ENCODE data around the gene MSI2. TPM values are rescaled to one million over a fixed set of nuclear protein-coding genes. Genes with fewer than 3 reads are reported as not detected.
A peak's percentile ranks its signal among the peaks of the same experiment; 100 is the strongest.
"Not testable (repeated sequence)": the region's sequence is repeated elsewhere in the genome, so short reads cannot be mapped to it uniquely, and the experiment has no call there.

The MSI2 gene
- total RNA-seq: 10 to 100 TPM; 38.8 to 39.0 TPM

GRCh38 chr17:57255776-57256681, at the start of gene MSI2:
MSI2 (plus strand) TSS chr17:57256523; CDS start chr17:57256743, 220 bp downstream.
- Mint-ChIP-seq H3K27me3 (ENCODE audit: low read depth) (no peaks in the 10 kb centered on the region), H3K4me1 (ENCODE audit: low read depth) (peaks cover 38% of the 10 kb centered on the region), H3K4me3 (peak within 1 kb of the TSS; percentile 90), H3K27ac (peak within 1 kb of the TSS; percentile 86), H3K36me3 (ENCODE audit: low read depth) (peaks cover 9% of the 10 kb centered on the region), H3K9me3 (peaks cover 5% of the 10 kb centered on the region)
- CTCF ChIA-PET: interaction anchor here (3.0 kb wide), 1 partner anchor 185 kb away, joined by 11 read pairs; no protein-coding TSS in a partner anchor
- peak; percentile 88 for DNase-seq
- intact Hi-C loops (cut with micrococcal nuclease): loop anchor here (1.0 to 5.0 kb wide), 3 partner anchors 207 to 751 kb away; partner anchors contain the start of gene SRSF1

- Mint-ChIP-seq H3K4me3 (no peak overlapping the region), H3K27me3 (ENCODE audit: low read depth) (no peaks in the 10 kb centered on the region), H3K9me3 (peaks cover 4% of the 10 kb centered on the region), H3K4me1 (ENCODE audit: low read depth) (no peaks in the 10 kb centered on the region), H3K27ac (no peak overlapping the region), H3K36me3 (ENCODE audit: low read depth) (no peaks in the 10 kb centered on the region)
- intact Hi-C loops (cut with micrococcal nuclease): no loop called here
- DNase-seq: no peak
- CTCF ChIA-PET: interaction anchor here (0.6 to 1.6 kb wide), 2 partner anchors 36 to 127 kb away, joined by 3 to 6 read pairs; no protein-coding TSS in a partner anchor
These were observed 49.4 kb upstream of the MSI2 start for GRCh38 chr17:57206928-57207327.

- intact Hi-C loops (cut with micrococcal nuclease): no loop called here
- no peak for DNase-seq
- Mint-ChIP-seq H3K27me3 (ENCODE audit: low read depth) (no peaks in the 10 kb centered on the region), H3K4me1 (ENCODE audit: low read depth) (no peaks in the 10 kb centered on the region), H3K9me3 (peaks cover 4% of the 10 kb centered on the region), H3K27ac (no peak overlapping the region), H3K36me3 (ENCODE audit: low read depth) (no peaks in the 10 kb centered on the region), H3K4me3 (no peak overlapping the region)
- CTCF ChIA-PET: interaction anchor here (1.6 kb wide), 1 partner anchor 36 kb away, joined by 6 read pairs; no protein-coding TSS in a partner anchor
These were observed 48.9 kb upstream of the MSI2 start for GRCh38 chr17:57207396-57207795.

- H3K36me3 Mint-ChIP-seq (ENCODE audit: low read depth): no peaks in the 10 kb centered on the region
- CTCF ChIA-PET: no interaction called here
- H3K27me3 Mint-ChIP-seq (ENCODE audit: low read depth): no peaks in the 10 kb centered on the region
- DNase-seq: no peak
- H3K4me1 Mint-ChIP-seq (ENCODE audit: low read depth): no peaks in the 10 kb centered on the region
- H3K4me3 Mint-ChIP-seq: no peak overlapping the region
- H3K27ac Mint-ChIP-seq: no peak overlapping the region
- H3K9me3 Mint-ChIP-seq: peaks cover 4% of the 10 kb centered on the region
- intact Hi-C loops (cut with micrococcal nuclease): no loop called here
These were observed 46.1 kb upstream of the MSI2 start for GRCh38 chr17:57210224-57210553.

- H3K27ac Mint-ChIP-seq: no peak overlapping the region
- CTCF ChIA-PET: no interaction called here
- peaks cover 4% of the 10 kb centered on the region for H3K9me3 Mint-ChIP-seq
- no peaks in the 10 kb centered on the region for H3K36me3 Mint-ChIP-seq (ENCODE audit: low read depth)
- intact Hi-C loops (cut with micrococcal nuclease): no loop called here
- H3K4me1 Mint-ChIP-seq (ENCODE audit: low read depth): no peaks in the 10 kb centered on the region
- DNase-seq: no peak
- no peaks in the 10 kb centered on the region for H3K27me3 Mint-ChIP-seq (ENCODE audit: low read depth)
- no peak overlapping the region for H3K4me3 Mint-ChIP-seq
These were observed 45.3 kb upstream of the MSI2 start for GRCh38 chr17:57210972-57211411.

GRCh38 chr17:57211543-57211942, 44.8 kb upstream of the MSI2 start:
- H3K27ac Mint-ChIP-seq: no peak overlapping the region
- CTCF ChIA-PET: no interaction called here
- intact Hi-C loops (cut with micrococcal nuclease): no loop called here

GRCh38 chr17:57213180-57213825, 43.0 kb upstream of the MSI2 start:
- Mint-ChIP-seq H3K36me3 (ENCODE audit: low read depth) (no peaks in the 10 kb centered on the region), H3K4me1 (ENCODE audit: low read depth) (no peaks in the 10 kb centered on the region), H3K4me3 (no peak overlapping the region), H3K27me3 (ENCODE audit: low read depth) (peaks cover 5% of the 10 kb centered on the region), H3K9me3 (no peaks in the 10 kb centered on the region), H3K27ac (no peak overlapping the region)
- DNase-seq: no peak
- intact Hi-C loops (cut with micrococcal nuclease): no loop called here
- CTCF ChIA-PET: interaction anchor here (1.4 kb wide), 1 partner anchor 30 kb away, joined by 5 read pairs; no protein-coding TSS in a partner anchor

More at GRCh38 chr17:57211543-57211942, 44.8 kb upstream of the MSI2 start:
- Mint-ChIP-seq H3K4me1 (ENCODE audit: low read depth) (no peaks in the 10 kb centered on the region), H3K36me3 (ENCODE audit: low read depth) (no peaks in the 10 kb centered on the region), H3K9me3 (peaks cover 4% of the 10 kb centered on the region), H3K27me3 (ENCODE audit: low read depth) (no peaks in the 10 kb centered on the region), H3K4me3 (no peak overlapping the region)
- no peak for DNase-seq

- Mint-ChIP-seq H3K27me3 (ENCODE audit: low read depth) (peaks cover 5% of the 10 kb centered on the region), H3K36me3 (ENCODE audit: low read depth) (no peaks in the 10 kb centered on the region), H3K27ac (no peak overlapping the region), H3K4me1 (ENCODE audit: low read depth) (no peaks in the 10 kb centered on the region), H3K4me3 (no peak overlapping the region), H3K9me3 (no peaks in the 10 kb centered on the region)
- intact Hi-C loops (cut with micrococcal nuclease): no loop called here
- DNase-seq: no peak
- CTCF ChIA-PET: interaction anchor here (0.6 kb wide), 1 partner anchor 1419 kb away, joined by 3 read pairs; no protein-coding TSS in a partner anchor
These were observed 41.0 kb upstream of the MSI2 start for GRCh38 chr17:57215317-57215716.

- intact Hi-C loops (cut with micrococcal nuclease): no loop called here
- Mint-ChIP-seq H3K4me1 (ENCODE audit: low read depth) (no peaks in the 10 kb centered on the region), H3K27ac (no peak overlapping the region), H3K9me3 (peaks cover 21% of the 10 kb centered on the region), H3K27me3 (ENCODE audit: low read depth) (peaks cover 5% of the 10 kb centered on the region), H3K36me3 (ENCODE audit: low read depth) (peaks cover 1% of the 10 kb centered on the region), H3K4me3 (no peak overlapping the region)
- DNase-seq: no peak
- CTCF ChIA-PET: no interaction called here
These were observed 34.7 kb upstream of the MSI2 start for GRCh38 chr17:57221366-57222350.

- intact Hi-C loops (cut with micrococcal nuclease); H3K27ac Mint-ChIP-seq; H3K27me3 Mint-ChIP-seq (ENCODE audit: low read depth): not testable (repeated sequence)
These were observed 33.9 kb upstream of the MSI2 start for GRCh38 chr17:57222422-57222821.

GRCh38 chr17:57225127-57225526, 31.2 kb upstream of the MSI2 start:
- no peak overlapping the region for H3K4me3 Mint-ChIP-seq
- no peak for DNase-seq
- H3K36me3 Mint-ChIP-seq (ENCODE audit: low read depth): peaks cover 1% of the 10 kb centered on the region
- H3K27me3 Mint-ChIP-seq (ENCODE audit: low read depth): peaks cover 5% of the 10 kb centered on the region
- H3K9me3 Mint-ChIP-seq: peaks cover 21% of the 10 kb centered on the region
- intact Hi-C loops (cut with micrococcal nuclease): no loop called here
- CTCF ChIA-PET: no interaction called here
- H3K4me1 Mint-ChIP-seq (ENCODE audit: low read depth): no peaks in the 10 kb centered on the region
- no peak overlapping the region for H3K27ac Mint-ChIP-seq

More at GRCh38 chr17:57222422-57222821, 33.9 kb upstream of the MSI2 start:
- DNase-seq; H3K4me1 Mint-ChIP-seq (ENCODE audit: low read depth); H3K36me3 Mint-ChIP-seq (ENCODE audit: low read depth); H3K4me3 Mint-ChIP-seq; CTCF ChIA-PET: not testable (repeated sequence)
- H3K9me3 Mint-ChIP-seq: peaks cover 21% of the 10 kb centered on the region

All from activated naive CD4-positive, alpha-beta T cell treated with anti-CD3 and anti-CD28 coated beads for 36 hours (primary cell).